GM18909 (cell line): Measurements from ENCODE around the gene TRIP6.
"Not testable (repeated sequence)": the region's sequence is repeated elsewhere in the genome, so short reads cannot be mapped to it uniquely, and the experiment has no call there.

ENCODE experiments used
- ATAC-seq: cut with Tn5 transposase; IDR thresholded peaks from one replicate; pipeline ENCODE4 v1.9.1; 2021; ENCODE audit warnings: mild to moderate bottlenecking; ENCODE audit not compliant: unreplicated experiment, poor library complexity

The TRIP6 gene

DNA sequence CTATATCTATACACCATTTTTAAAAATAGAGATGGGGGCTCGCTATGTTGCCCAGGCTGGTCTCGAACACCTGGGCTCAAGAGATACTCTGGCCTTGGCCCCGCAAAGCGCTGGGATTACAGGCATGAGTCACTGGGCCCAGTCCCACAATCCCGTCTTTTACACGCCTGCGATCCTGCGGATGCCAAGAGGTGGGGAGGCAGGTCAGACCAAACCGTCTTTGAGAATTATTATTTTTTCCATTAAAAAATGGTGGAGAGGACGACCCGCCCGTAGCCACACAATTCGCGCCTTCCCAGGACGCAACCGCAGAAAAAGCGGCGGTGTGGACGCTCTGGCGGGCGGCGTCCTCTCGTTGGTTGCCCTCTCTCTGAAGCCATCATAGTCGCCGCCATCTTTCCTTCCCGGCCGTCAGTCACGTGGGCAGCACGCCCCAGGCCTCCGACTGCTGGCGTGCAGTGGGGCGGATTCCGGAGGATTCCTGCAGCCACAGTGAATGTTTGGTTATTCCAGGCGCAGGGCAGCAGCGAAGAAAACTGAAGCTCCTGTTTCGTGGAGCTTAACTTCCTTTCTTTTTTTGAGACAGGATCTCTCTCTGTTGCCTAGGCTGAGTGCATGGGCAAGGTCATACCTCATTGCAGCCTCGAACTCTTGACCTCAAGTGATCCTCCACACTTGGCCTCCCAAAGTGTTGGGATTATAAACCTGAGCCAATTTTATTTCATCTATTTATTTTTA, 29.9 kb upstream of the TRIP6 start:
- peak; percentile 78 for ATAC-seq

DNA sequence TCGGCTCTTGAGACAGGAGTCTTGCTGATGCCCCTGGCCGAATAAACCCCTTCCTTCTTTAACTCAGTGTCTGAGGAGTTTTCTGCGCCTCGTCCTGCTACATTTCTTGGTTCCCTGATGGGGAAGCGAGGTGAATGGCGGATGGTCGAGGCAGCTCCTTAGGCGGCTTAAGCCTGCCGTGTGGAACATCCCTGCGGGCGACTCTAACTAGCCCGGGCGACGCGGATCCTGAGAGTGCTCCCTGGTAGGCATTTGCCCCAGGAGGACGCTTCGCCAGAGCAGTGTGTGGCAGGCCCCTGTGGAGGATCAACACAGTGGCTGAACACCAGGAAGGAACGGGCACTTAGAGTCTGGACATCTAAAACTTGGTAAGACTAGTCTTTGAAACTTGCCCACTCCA, 27.8 kb upstream of the TRIP6 start:
- ATAC-seq, result no peak

DNA sequence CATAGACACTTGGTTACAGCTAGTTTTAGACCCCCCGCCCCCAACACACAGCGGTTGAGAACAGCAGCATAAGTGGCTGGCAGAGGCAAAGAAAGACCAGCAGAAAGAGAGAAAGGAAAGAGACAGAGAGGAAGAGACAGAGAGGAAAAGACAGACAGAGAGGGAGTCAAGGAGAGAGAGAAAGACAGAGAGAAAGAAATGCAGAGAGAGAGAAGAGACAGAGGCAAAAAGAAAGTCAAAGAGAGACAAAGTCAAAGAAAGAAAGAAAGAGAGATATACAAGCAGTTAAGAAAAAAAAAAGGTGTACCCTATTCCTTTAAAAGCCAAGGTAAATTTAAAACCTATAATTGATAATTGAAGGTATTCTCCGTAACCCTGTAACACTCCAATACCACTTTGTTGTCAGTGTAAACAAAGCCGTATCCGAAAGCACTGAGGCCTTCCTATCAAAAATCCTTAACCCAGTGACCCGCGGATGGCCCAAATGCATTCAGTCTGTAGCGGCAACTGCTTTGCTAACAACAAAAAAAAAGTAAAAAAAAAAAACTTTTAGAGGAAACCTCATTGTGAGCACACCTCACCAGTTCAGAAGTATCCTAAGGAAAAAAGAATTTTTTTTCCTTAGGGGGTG, 26.6 kb upstream of the TRIP6 start:
- no peak for ATAC-seq

DNA sequence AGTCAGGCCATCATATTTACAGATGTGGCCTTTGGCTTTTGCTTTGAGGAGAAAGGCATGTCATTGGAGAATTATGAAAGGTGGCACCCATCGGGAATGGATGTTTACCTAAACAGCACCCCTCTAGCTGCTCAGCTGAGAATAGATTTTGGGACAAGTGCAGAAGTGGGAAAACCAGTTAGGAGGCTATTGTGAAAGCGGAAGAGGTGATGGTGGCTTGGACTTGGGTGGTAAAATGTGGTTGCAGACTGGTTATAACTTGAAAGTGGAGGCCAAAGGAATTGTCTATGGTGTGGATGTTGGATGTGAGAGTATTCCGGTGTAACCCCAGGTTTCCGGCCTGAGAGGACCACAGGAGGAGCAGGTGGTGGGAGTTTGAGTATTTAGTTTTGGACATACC, 19.8 kb upstream of the TRIP6 start:
- no peak for ATAC-seq

DNA sequence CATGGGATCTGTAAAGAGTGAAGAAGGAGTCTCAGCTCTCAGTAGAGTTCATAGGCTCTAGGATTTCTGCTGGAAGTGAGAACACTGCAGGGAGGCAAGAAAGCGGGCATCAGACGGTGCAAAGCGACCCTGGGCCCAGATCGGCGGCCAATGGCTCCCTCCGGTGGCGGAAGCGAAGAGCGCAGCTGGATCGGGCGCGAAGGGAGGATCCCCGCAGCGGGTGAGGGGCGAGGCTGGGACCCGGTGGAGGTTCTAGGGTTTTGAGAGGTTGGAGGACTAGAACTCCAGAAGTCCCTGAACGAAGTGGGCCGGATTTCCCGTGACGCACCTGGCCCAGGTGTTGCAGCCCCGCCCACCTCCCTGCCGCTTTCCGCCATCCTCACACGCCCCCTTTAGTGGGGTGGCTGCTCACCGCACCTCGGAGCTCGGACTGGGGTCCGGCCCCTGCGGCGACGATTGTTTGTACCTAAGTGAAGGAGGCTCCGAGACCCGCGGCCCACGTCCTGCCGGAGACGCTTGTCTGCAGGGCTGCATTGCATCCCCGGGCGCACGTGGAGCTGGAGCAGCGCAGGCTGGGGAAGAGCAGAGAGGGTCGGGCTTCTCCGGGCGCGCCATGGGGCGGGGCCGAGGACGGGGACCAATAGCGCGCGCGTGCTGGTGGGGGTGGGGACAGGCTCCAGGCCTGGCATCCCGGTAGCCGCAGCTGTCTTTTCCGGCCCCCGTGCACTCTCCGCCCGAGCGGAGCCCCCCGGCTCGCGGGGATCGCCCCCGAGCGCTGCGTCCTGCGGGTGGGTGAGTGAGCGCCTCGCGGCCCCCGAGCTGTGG, 14.9 kb upstream of the TRIP6 start, which contains the start of gene SLC12A9:
Gene SLC12A9, plus strand, starts transcription at position 666 of the 825 bp plus-strand sequence. CDS start 1,485 bp downstream, outside the sequence.
- ATAC-seq, result peak; percentile 81

DNA sequence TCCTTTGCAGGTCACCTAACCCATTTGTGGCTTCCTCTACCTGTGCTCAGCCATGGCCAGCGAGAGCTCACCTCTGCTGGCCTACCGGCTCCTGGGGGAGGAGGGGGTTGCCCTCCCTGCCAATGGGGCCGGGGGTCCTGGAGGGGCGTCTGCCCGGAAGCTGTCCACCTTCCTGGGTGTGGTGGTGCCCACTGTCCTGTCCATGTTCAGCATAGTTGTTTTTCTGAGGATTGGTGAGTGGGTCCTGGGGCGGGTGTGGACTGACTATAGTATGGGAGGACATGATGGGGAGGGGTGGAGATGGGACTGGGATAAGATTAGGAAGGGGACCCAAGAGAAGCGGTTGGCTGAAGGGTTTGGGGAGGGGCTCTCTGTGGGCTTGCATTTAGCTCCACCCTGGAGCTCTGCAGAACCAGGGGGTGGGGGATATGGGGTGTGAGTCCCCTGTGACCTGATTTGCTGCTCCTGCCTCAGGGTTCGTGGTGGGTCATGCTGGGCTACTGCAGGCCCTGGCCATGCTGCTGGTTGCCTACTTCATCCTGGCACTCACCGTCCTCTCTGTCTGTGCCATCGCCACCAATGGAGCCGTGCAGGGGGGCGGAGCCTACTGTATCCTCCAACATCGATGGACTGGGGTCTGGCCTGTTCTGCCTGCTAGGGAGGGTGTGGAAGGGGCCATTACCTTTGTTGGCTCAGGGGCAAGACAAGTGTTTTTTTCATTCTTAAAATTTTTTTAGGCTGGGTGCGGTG, 12.9 kb upstream of the TRIP6 start:
- no peak for ATAC-seq

DNA sequence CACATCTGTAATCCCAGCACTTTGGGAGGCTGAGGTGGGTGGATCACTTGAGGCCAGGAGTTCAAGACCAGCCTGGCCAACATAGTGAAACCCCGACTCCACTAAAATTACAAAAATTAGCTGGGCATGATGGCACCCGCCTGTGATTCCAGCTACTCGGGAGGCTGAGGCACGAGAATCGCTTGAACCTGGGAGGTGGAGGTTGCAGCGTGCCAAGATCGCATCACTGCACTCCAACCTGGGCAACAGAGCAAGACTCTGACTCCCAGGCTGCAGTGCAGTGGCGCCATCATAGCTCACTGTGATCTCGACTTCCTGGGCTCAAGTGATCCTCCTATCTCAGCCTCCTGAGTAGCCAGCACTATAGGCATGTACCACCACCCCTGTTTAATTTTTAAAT, 12.3 kb upstream of the TRIP6 start:
- not testable (repeated sequence) for ATAC-seq

DNA sequence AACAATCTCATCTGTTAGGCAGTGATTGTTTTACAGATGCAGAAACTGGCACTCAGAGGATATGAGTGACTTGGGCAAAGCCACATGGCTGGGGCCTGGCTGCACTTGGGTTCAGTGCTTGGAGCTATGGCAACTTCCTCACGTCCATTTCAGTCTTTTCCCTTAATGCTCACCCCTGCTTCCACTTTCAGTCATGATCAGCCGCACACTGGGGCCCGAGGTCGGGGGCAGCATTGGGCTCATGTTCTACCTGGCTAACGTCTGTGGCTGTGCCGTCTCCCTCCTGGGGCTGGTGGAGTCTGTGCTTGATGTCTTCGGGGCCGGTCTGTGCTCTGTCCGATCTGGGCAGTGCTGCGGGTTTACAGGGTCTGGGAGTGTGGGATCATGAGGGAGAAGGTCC, 11.7 kb upstream of the TRIP6 start:
- no peak for ATAC-seq

DNA sequence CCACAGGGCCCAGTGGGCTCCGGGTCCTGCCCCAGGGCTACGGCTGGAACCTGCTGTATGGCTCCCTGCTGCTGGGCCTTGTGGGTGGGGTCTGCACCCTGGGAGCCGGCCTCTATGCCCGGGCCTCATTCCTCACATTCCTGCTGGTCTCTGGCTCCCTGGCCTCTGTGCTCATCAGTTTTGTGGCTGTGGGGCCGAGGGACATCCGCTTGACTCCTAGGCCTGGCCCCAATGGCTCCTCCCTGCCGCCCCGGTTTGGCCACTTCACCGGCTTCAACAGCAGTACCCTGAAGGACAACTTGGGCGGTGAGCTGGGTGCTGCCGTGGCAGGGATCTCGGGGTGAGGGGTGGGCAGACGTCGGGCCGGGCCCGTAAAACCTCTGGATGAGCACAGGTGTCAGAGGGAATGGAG, 10.3 kb upstream of the TRIP6 start:
- no peak for ATAC-seq

DNA sequence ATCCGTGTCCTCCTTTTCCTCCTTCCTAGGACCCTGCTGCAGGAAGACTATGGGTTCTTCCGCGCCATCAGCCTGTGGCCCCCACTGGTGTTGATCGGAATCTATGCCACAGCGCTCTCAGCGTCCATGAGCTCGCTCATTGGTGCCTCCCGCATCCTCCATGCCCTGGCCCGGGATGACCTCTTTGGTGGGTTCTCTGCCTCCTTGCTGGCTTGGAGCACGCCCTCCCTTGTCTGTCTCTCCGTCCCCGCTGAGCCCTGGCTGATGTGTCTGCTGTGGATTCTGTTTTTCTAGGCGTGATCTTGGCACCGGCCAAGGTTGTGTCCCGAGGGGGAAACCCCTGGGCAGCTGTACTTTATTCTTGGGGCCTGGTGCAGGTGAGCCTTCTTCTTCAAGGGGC, 7.3 kb upstream of the TRIP6 start:
- ATAC-seq, result no peak

DNA sequence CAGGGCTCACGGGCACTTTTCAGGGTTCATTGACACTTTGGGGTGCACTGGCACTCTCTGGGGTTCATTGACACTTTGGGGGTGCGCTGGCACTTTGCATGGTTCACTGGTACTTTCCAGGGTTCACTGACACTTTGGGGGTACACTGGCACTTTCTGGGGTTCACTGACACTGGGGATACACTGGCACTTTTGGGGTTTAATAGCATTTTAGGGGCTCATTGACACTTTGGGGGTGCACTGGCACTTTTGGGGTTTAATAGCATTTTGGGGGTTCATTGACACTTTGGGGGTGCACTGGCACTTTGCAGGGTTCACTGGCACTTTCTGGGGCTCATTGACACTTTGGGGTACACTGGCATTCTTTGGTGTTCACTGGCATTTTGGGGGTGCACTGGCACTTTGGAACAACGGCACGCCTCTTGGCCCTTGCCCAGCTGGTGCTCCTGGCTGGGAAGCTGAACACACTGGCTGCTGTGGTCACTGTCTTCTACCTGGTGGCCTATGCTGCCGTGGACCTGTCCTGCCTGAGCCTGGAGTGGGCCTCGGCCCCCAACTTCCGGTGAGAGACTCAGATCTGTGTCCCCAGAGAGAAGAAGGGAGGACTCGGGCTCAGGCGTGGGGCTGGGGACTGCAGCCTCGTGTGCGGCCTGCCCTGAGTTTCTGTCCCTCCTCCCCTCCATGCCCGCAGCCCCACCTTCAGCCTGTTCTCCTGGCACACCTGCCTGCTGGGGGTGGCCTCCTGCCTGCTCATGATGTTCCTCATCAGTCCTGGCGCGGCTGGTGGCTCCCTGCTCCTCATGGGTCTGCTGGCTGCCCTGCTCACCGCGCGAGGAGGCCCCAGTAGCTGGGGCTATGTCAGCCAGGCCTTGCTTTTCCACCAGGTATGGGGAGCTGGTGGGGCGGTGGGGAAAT, 6.2 kb upstream of the TRIP6 start:
- ATAC-seq, result no peak

DNA sequence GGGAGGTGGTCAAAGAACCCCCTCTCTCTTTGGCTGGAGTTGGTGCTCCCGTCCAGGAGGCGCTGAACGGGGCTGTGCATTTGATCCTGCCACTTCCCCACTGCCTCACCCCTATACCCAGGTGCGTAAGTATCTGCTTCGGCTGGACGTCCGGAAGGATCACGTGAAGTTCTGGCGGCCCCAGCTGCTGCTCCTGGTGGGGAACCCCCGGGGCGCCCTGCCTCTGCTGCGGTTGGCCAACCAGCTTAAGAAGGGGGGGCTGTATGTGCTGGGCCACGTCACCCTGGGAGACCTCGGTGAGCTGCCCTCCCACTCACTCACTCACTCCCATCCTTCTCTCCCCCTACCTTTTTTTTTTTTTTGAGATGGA, 5.6 kb upstream of the TRIP6 start:
- no peak for ATAC-seq

DNA sequence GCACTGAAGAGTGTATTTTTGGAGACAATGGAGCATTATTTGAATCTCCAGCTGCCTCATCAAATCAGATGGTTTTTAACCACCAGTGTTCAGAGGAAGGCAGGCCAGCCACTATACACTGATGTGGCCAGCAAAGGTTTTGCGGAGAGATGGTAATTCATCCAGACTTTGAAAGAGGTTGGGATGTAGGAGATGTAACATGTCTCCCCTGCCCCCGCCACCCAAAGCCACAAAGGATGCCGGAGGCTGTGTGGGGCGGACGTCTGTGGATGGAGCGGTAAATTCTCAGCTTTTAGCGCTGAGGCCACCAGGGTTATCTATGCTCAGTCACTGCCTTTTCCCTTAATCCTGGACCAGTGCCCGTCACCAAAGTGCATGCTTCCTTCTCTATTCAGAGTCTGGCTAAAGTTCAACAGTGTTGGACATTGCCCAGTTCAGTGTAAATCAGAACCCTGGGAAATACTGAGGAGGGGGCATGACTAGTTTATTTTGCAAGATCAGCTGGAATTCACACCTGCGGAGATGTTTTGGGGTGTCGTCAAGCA, 3.7 kb upstream of the TRIP6 start:
- no peak for ATAC-seq

DNA sequence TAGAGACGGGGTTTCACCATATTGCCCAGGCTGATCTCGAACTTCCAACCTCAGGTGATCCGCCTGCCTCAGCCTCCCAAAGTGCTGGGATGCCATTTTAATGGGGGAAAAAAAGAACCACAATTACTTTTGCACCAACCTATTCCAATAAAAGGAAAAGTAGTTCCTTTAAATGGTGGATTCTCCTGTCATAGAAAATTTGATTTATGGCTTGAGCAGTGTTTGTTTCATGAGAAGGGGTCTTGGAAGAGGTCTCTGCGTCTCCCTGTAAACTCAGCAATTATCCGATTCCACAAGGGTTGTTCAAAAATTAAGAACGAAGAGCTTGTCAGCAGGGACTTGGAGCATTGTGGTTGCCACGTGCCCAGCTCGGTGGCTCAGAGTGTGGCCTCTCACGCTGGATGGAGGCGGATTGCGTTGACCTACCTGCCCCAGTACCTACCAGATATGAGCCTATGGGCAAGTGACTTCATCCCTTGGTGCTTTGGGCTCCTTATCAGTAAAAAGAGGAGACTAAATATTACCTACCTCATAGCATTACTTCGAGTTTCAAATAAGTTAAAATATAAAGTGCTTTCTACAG, 2.8 kb upstream of the TRIP6 start:
- no peak for ATAC-seq

DNA sequence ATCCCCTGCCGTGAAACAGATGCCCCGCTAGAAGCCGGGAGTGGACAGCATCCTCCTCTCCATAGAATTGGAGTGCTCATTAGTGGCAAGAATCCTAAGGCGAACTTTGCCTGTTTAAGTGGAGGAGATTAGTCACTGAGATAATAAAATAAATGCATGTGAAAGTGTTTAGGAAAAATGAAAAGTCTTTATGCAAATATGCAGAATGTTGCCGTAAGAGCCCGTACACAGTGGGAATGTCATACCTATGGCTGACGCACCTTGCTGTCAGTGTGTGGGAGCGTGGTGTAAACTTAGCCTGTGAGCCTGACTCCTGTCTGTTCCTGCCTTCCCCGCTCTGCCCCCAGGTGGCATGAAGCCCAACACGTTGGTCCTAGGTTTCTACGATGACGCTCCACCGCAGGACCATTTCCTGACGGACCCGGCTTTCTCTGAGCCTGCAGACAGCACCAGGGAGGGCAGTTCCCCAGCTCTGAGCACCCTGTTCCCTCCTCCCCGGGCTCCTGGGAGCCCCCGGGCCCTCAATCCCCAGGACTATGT, 1.7 kb upstream of the TRIP6 start:
- ATAC-seq, result no peak

DNA sequence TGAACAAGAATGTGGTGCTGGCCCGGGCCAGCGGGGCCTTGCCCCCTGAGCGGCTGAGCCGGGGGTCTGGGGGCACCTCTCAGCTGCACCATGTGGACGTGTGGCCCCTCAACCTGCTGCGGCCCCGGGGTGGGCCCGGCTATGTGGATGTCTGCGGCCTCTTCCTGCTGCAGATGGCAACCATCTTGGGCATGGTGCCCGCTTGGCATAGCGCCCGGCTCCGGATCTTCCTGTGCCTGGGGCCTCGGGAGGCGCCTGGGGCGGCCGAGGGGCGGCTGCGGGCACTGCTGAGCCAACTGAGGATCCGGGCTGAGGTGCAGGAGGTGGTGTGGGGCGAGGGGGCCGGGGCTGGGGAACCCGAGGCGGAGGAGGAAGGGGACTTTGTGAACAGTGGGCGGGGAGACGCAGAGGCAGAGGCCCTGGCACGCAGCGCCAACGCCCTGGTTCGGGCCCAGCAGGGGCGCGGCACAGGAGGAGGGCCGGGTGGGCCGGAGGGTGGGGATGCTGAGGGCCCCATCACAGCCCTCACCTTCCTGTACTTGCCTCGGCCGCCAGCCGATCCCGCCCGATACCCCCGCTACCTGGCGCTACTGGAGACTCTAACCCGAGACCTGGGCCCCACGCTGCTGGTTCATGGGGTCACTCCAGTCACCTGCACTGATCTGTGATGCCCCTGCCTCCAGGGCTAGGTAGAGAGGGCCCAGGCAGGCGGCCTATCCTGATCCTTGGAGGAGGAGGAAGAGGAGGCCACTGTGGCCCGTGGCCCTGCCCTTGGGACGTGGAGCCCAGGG, 1.1 kb upstream of the TRIP6 start:
- no peak for ATAC-seq

DNA sequence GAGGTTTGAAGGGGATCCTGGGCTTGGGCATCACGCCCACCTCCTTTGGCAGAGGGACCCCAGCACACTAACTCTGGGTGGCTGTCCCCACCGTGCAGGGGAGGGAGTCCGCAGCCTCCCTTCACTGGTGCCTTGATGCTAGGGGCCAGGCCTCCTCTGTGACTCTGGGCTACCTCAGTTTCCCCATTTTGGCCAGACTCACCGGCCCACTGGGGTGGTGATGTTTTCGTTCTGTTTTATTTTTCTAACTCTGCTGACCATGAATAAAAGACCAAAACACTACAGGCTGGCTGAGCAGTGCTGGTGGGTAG, 503 bp upstream of the TRIP6 start:
- ATAC-seq, result no peak
